Measurements from ENCODE around the gene CHL1. TPM values are rescaled to one million over a fixed set of nuclear protein-coding genes. Genes with fewer than 3 reads are reported as not detected.
A peak's percentile ranks its signal among the peaks of the same experiment; 100 is the strongest.

Gene CHL1
- total RNA-seq, 1 donor from 2014 or later: 0.49 TPM

DNA sequence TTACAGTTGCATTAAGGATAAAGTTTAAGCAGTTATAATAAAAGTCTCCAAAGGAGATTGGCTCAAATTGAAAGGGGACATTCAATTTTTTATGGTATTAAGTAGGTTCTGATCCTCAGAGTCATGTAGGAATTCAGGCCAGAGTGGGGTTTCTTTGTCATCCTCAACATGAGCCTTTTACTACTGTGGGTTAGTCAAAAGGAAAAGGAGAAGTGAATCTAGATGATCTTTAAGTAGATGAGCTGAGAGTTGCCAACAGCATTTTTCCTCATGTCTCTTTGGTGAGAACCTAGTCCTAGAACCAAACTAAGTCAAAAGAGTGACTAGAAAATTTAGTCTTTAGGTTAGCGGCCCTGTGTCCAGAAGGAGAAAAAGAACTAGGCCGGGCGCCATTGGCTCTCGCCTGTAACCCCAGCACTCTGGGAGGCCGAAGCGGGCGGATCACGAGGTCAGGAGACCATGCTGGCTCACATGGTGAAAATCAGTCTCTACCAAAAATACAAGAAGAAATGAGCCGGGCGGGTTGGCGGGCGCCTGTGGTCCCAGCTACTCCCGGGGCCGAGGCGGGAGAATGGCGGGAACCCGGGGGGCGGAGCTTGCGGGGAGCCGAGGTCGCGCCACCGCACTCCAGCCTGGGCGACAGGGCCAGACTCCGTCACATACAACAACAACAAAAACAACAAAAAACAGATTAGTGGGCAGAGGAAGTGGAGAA is 4.2 kb upstream of the CHL1 start:
- Histone ChIP-seq H3K4me2 (no peak overlapping the region), H3K79me2 (ENCODE audit: low read depth) (no peaks in the 10 kb centered on the region), H3K4me1 (peaks cover 9% of the 10 kb centered on the region), H3K4me3 (no peak overlapping the region), H3K9ac (no peak overlapping the region), H2AFZ (replicated peaks) (no peak overlapping the region), H3K9me3 (ENCODE audit: low read depth) (no peaks in the 10 kb centered on the region), H3F3A (ENCODE audit: low read depth) (peaks cover 5% of the 10 kb centered on the region), H3K27me3 (peaks cover 46% of the 10 kb centered on the region), H4K20me1 (ENCODE audit: low read depth) (no peaks in the 10 kb centered on the region), H3K36me3 (no peaks in the 10 kb centered on the region), H3K27ac (no peak overlapping the region)
- no peak overlapping the region for H3K27ac Mint-ChIP-seq
- H3K4me3 Mint-ChIP-seq: peak overlapping the region; percentile 39
- peaks cover 2% of the 10 kb centered on the region for H3K36me3 Mint-ChIP-seq
- peaks cover 2% of the 10 kb centered on the region for H3K9me3 Mint-ChIP-seq
- no peak for TF ChIP-seq EZH2 (IDR thresholded peaks at IDR 0.05)
- no peak for TF ChIP-seq CTCF (IDR thresholded peaks at IDR 0.05)
- TF ChIP-seq EZH2phosphoT487 (IDR thresholded peaks at IDR 0.05): no peak
- DNase-seq (ENCODE audit: low spot score): no peak
- peaks cover 7% of the 10 kb centered on the region for H3K27me3 Mint-ChIP-seq (ENCODE audit: insufficient read depth, low read depth)
- H3K4me1 Mint-ChIP-seq: peaks cover 12% of the 10 kb centered on the region

- no peak overlapping the region for H3K4me3 Mint-ChIP-seq
Observed at GRCh38 chr3:194001-194400, 2.6 kb upstream of the CHL1 start.

DNA sequence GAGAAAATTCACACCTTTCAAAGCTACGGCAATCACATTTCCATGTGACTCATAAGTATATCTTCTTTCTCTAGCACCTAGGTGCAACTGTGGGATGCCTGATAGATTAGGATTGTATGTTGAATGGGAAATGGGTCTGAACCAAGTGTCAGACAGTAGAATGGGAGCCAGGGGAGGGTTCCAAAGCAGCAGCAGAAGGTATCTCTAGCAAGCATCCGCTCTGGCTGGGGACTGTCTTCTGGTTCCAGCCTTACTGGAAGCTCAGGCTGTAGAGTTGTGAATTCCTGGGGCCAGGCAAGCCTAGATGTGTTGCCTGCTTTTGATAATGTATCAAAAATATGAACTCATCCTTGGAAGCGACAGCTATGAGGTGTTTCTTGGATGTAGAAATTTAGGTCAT is 2.1 kb upstream of the CHL1 start:
- Mint-ChIP-seq H3K9me3 (no peaks in the 10 kb centered on the region), H3K27ac (no peak overlapping the region)
- no peak overlapping the region for H3K27ac ChIP-seq

More at GRCh38 chr3:194001-194400, 2.6 kb upstream of the CHL1 start:
- no peak for TF ChIP-seq EZH2 (IDR thresholded peaks at IDR 0.05)
- TF ChIP-seq CTCF (IDR thresholded peaks at IDR 0.05): no peak
- TF ChIP-seq EZH2phosphoT487 (IDR thresholded peaks at IDR 0.05): no peak
- H3K4me3 ChIP-seq: no peak overlapping the region
- no peak for DNase-seq (ENCODE audit: low spot score)
- no peaks in the 10 kb centered on the region for H3K36me3 Mint-ChIP-seq
- H3K27me3 Mint-ChIP-seq (ENCODE audit: insufficient read depth, low read depth): peaks cover 7% of the 10 kb centered on the region
- H3K9me3 Mint-ChIP-seq: no peaks in the 10 kb centered on the region
- H2AFZ ChIP-seq (replicated peaks): no peak overlapping the region
- no peaks in the 10 kb centered on the region for H3K79me2 ChIP-seq (ENCODE audit: low read depth)
- H3K27me3 ChIP-seq: peaks cover 62% of the 10 kb centered on the region
- H3K4me2 ChIP-seq: no peak overlapping the region
- H3K27ac ChIP-seq: no peak overlapping the region
- no peaks in the 10 kb centered on the region for H4K20me1 ChIP-seq (ENCODE audit: low read depth)
- H3F3A ChIP-seq (ENCODE audit: low read depth): peaks cover 5% of the 10 kb centered on the region
- no peak overlapping the region for H3K9ac ChIP-seq
- H3K27ac Mint-ChIP-seq: no peak overlapping the region
- H3K4me1 Mint-ChIP-seq: peaks cover 12% of the 10 kb centered on the region
- H3K4me1 ChIP-seq: peaks cover 13% of the 10 kb centered on the region
- no peaks in the 10 kb centered on the region for H3K9me3 ChIP-seq (ENCODE audit: low read depth)
- no peaks in the 10 kb centered on the region for H3K36me3 ChIP-seq

More for the DNA sequence above, 2.1 kb upstream of the CHL1 start:
- Mint-ChIP-seq H3K4me3 (no peak overlapping the region), H3K36me3 (no peaks in the 10 kb centered on the region), H3K27me3 (ENCODE audit: insufficient read depth, low read depth) (peaks cover 7% of the 10 kb centered on the region), H3K4me1 (peaks cover 12% of the 10 kb centered on the region)
- Histone ChIP-seq H2AFZ (replicated peaks) (no peak overlapping the region), H3K4me2 (no peak overlapping the region), H3K27me3 (peaks cover 66% of the 10 kb centered on the region), H3K9ac (no peak overlapping the region), H3F3A (ENCODE audit: low read depth) (peaks cover 5% of the 10 kb centered on the region), H3K79me2 (ENCODE audit: low read depth) (no peaks in the 10 kb centered on the region), H4K20me1 (ENCODE audit: low read depth) (no peaks in the 10 kb centered on the region), H3K36me3 (no peaks in the 10 kb centered on the region), H3K4me3 (no peak overlapping the region), H3K4me1 (peaks cover 13% of the 10 kb centered on the region), H3K9me3 (ENCODE audit: low read depth) (no peaks in the 10 kb centered on the region)
- DNase-seq (ENCODE audit: low spot score): no peak
- TF ChIP-seq EZH2 (IDR thresholded peaks at IDR 0.05) (no peak), CTCF (IDR thresholded peaks at IDR 0.05) (no peak), EZH2phosphoT487 (IDR thresholded peaks at IDR 0.05) (no peak)
